ENCODE measurements around the gene ALLC. TPM values are rescaled to one million over a fixed set of nuclear protein-coding genes. Genes with fewer than 3 reads are reported as not detected.

The ALLC gene
- total and polyA plus RNA-seq, 9 of the 15 experiments (the other 6 are each of a cell fraction or from before 2014, with no cell fraction given), result not detected

DNA sequence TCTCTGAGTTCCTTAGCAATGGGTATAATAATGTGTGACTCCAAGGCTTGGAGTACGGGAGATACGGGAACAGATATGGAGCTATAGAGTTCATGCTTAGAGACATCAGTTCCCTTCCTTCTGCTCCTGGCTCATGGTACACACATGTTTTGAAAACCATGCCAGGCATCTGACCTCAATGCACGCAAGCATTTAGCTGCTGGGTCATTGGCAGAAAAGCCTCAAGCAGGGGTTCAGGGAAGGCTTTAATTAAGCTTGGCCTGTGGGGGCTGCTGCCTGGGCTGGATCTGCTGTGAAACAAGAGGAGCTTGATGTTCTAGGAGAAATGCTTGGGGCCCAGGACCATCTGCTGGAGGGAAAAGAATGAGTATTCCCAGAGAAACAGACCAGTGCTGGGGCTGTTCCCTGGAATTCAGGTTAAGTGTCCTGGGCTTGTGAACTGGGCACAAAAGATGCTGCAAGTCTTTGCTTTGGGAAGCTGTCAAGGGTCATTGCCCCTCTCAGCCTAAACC is 3.2 kb downstream of the ALLC start (continued):
- TF ChIP-seq, protein P1, sequence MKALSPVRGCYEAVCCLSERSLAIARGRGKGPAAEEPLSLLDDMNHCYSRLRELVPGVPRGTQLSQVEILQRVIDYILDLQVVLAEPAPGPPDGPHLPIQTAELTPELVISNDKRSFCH (CRISPR knock-in tag; IDR thresholded peaks at IDR 0.05), result no peak
- TF ChIP-seq, protein P1 (tag; IDR thresholded peaks at IDR 0.05), result no peak
- TF ChIP-seq ZNF766 (CRISPR knock-in tag; conservative IDR thresholded peaks at IDR 0.05) (no peak), LEF1 (IDR thresholded peaks at IDR 0.05) (no peak)

DNA sequence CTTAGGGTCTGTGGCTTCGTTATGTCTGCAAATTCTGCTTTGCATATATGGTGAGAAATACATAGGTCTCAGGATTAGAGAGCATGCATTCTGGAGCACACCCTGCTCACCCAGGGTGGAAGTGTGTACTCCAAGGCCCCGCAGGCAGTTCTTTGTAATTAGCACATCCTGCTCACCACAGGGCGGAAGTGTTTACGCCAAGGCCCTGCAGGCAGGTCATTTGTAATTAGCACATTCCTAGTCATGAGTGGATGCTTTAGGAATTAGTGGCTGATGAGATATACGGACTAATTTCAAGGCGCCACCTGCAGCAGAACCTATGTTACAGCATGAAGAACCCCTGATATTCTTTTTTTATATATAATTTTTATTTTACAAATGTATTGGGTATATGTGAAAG is 4.2 kb downstream of the ALLC start:
- intact Hi-C loops (cut with micrococcal nuclease) (no loop called here), in situ Hi-C loops (cut with MboI) (loop anchor here (25.0 kb wide), 1 partner anchor 1550 kb away; no protein-coding TSS in a partner anchor)
- no peaks in the 10 kb centered on the region for H3K79me2 ChIP-seq (ENCODE audit: control insufficient read depth, insufficient read depth, low read length)
- peak; percentile 21; the same call in 1 of the 3 replicates for ATAC-seq
- peaks cover 0 to 5% of the 10 kb centered on the region in 2 experiments; a peak in 2 of 5 replicates for H3K4me1 ChIP-seq (replicated peaks in 1 of 2; ENCODE audit: control insufficient read depth in 2 of 2, insufficient read depth in 2 of 2, low read length in 2 of 2)
- H3K9ac ChIP-seq (ENCODE audit: insufficient read depth in 1 of 2, low read depth in 2 of 2, low read length in 2 of 2), result no peak overlapping the region
- ChIA-PET POLR2A (no interaction called here), CTCF (ENCODE audit: low intra/inter-chr PET ratio) (no interaction called here)
- no TSS peak for BruUV-seq (replicated peaks)
- TF ChIP-seq CTCF (IDR thresholded peaks at IDR 0.05 in 2 of 3, conservative IDR thresholded peaks at IDR 0.05 in 1 of 3; ENCODE audit: insufficient read depth in 2 of 3, low read depth in 1 of 3, low read length in 3 of 3), result peak in 2 of 3 experiments; percentile 18 to 23; a peak in 1 of 6 replicates
- no peak for TF ChIP-seq ZSCAN29 (IDR thresholded peaks at IDR 0.05)
- H3K9me1 ChIP-seq (ENCODE audit: control insufficient read depth, insufficient read depth, low read length), result no peaks in the 10 kb centered on the region
- no peaks in the 10 kb centered on the region for H3K9me3 ChIP-seq (replicated peaks; ENCODE audit: control insufficient read depth, insufficient read depth, low read depth, low read length)
- H3K27ac ChIP-seq (ENCODE audit: extremely low read depth, low read depth, low read length), result no peak overlapping the region
- H2AFZ ChIP-seq (ENCODE audit: low read depth, low read length), result no peak overlapping the region
- no peak for FAIRE-seq
- H3K27me3 ChIP-seq (ENCODE audit: control insufficient read depth in 2 of 2, insufficient read depth in 2 of 2, low read length in 2 of 2), result peaks cover 20 to 22% of the 10 kb centered on the region in 2 experiments
- H3K36me3 ChIP-seq (ENCODE audit: control insufficient read depth, insufficient read depth, low read length), result no peaks in the 10 kb centered on the region
- H3K4me3 ChIP-seq, result no peak overlapping the region
- 15% methylated on average over 6 of the region's 6 CpGs for WGBS (ENCODE audit: insufficient coverage, low coverage, missing lambda C conversion rate)
- H3K4me2 ChIP-seq (ENCODE audit: insufficient read depth, low read length), result no peak overlapping the region
- no peak for DNase-seq (ENCODE audit: extremely low read depth in 1 of 4, low spot score in 3 of 4)
- H4K20me1 ChIP-seq (replicated peaks; ENCODE audit: control insufficient read depth, insufficient read depth, low read length), result no peaks in the 10 kb centered on the region

All from K562 (cell line).